Measurements from ENCODE around the gene OR56A1. TPM values are rescaled to one million over a fixed set of nuclear protein-coding genes. Genes with fewer than 3 reads are reported as not detected.
"Not testable (repeated sequence)": the region's sequence is repeated elsewhere in the genome, so short reads cannot be mapped to it uniquely, and the experiment has no call there.

The OR56A1 gene
- not detected in 2 replicates for total RNA-seq

GRCh38 chr11:6030708-6031405 is at the start of gene OR56A1:
Gene OR56A1 (minus strand): TSS chr11:6030758. CDS start chr11:6027692, 3,066 bp downstream.
- no peak for DNase-seq (ENCODE audit: low read depth)
- H3K4me3 ChIP-seq (ENCODE audit: low read depth, low read length): no peak within 1 kb of the TSS

DNA sequence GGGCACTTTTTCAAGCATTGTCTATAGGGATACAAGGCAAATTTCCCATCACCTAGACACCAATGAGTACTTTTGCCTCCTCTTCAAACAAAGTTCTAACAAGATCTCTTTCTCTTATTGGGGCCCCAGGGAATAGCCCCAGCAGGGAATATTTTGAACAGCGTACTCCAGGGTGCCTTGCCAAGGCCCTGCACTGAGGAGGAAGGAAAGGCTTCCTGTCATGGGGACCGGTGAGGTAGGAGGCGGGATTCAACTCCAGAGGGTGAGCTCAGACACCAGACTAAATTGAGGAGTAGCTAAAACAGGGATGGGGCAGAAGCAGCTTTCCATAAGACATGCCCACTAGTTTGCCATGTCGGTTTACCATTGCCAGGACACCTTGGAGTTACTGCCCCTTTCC is 48.9 kb upstream of the OR56A1 start:
- TF ChIP-seq CTCF (IDR thresholded peaks at IDR 0.05; ENCODE audit: insufficient read depth, low read length, poor library complexity, severe bottlenecking): no peak

More at GRCh38 chr11:6030708-6031405, at the start of gene OR56A1:
- Histone ChIP-seq H3K36me3 (ENCODE audit: control insufficient read depth, insufficient read depth, low read length) (no peaks in the 10 kb centered on the region), H3K27me3 (ENCODE audit: control insufficient read depth, insufficient read depth, low read length) (no peaks in the 10 kb centered on the region)
- no peak for TF ChIP-seq CTCF (IDR thresholded peaks at IDR 0.05; ENCODE audit: insufficient read depth, low read length, poor library complexity, severe bottlenecking)

DNA sequence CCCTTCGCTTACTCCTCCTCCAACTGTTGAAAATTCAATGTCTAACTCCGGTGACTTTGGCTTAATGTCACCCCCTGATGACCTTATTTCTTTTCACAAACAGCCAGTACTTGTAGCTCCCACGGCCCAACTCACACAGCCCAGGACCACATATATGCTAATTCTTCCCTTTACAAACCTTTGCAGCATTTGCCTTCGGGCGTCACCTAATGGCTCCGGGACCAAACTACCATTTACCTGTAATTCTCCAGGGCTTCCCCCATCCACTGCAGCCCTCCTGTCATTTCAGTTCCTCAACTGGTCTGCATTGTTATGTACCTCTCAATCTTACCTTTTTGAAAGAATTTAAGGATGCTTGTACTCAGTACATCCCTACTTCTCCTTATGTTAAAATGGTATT is 47.2 kb upstream of the OR56A1 start:
- Histone ChIP-seq H3K27me3 (ENCODE audit: control insufficient read depth, insufficient read depth, low read length) (no peaks in the 10 kb centered on the region), H3K4me3 (ENCODE audit: low read depth, low read length) (no peak overlapping the region), H3K36me3 (ENCODE audit: control insufficient read depth, insufficient read depth, low read length) (no peaks in the 10 kb centered on the region)
- no peak for DNase-seq (ENCODE audit: low read depth)
- TF ChIP-seq CTCF (IDR thresholded peaks at IDR 0.05; ENCODE audit: insufficient read depth, low read length, poor library complexity, severe bottlenecking): no peak

More for the DNA sequence above, 48.9 kb upstream of the OR56A1 start:
- H3K27me3 ChIP-seq (ENCODE audit: control insufficient read depth, insufficient read depth, low read length): no peaks in the 10 kb centered on the region
- no peak overlapping the region for H3K4me3 ChIP-seq (ENCODE audit: low read depth, low read length)
- DNase-seq (ENCODE audit: low read depth): no peak
- no peaks in the 10 kb centered on the region for H3K36me3 ChIP-seq (ENCODE audit: control insufficient read depth, insufficient read depth, low read length)

- not testable (repeated sequence) for DNase-seq (ENCODE audit: low read depth); H3K36me3 ChIP-seq (ENCODE audit: control insufficient read depth, insufficient read depth, low read length)
Measured at GRCh38 chr11:6076443-6076842, 45.9 kb upstream of the OR56A1 start.

GRCh38 chr11:6067502-6067901 is 36.9 kb upstream of the OR56A1 start:
- no peak for TF ChIP-seq CTCF (IDR thresholded peaks at IDR 0.05; ENCODE audit: insufficient read depth, low read length, poor library complexity, severe bottlenecking)
- no peak overlapping the region for H3K4me3 ChIP-seq (ENCODE audit: low read depth, low read length)
- no peaks in the 10 kb centered on the region for H3K27me3 ChIP-seq (ENCODE audit: control insufficient read depth, insufficient read depth, low read length)
- H3K36me3 ChIP-seq (ENCODE audit: control insufficient read depth, insufficient read depth, low read length): no peaks in the 10 kb centered on the region
- no peak for DNase-seq (ENCODE audit: low read depth)

More at GRCh38 chr11:6076443-6076842, 45.9 kb upstream of the OR56A1 start:
- not testable (repeated sequence) for H3K4me3 ChIP-seq (ENCODE audit: low read depth, low read length); H3K27me3 ChIP-seq (ENCODE audit: control insufficient read depth, insufficient read depth, low read length)

GRCh38 chr11:6062691-6063358 is 32.3 kb upstream of the OR56A1 start:
- no peak for TF ChIP-seq CTCF (IDR thresholded peaks at IDR 0.05; ENCODE audit: insufficient read depth, low read length, poor library complexity, severe bottlenecking)
- Histone ChIP-seq H3K27me3 (ENCODE audit: control insufficient read depth, insufficient read depth, low read length) (no peaks in the 10 kb centered on the region), H3K36me3 (ENCODE audit: control insufficient read depth, insufficient read depth, low read length) (no peaks in the 10 kb centered on the region), H3K4me3 (ENCODE audit: low read depth, low read length) (no peak overlapping the region)
- no peak for DNase-seq (ENCODE audit: low read depth)

All from kidney epithelial cell (primary cell).